HepG2 (cell line): ENCODE data around the gene G6PC3. TPM values are rescaled to one million over a fixed set of nuclear protein-coding genes. Genes with fewer than 3 reads are reported as not detected.

Source experiments
- DNMT3B ChIP-seq: conservative IDR thresholded peaks from 2 replicates; pipeline ENCODE4 v1.6.1; 2016; ENCODE audit warnings: missing biosample characterization, control low read depth
- EED ChIP-seq: sonication (generic); formaldehyde crosslinking; IDR thresholded peaks from 2 replicates; pipeline ENCODE4 v1.5.0; 2020; ENCODE audit warnings: mild to moderate bottlenecking, missing genetic modification reagents
- FOXK2 ChIP-seq: fragments of 450-650 bp; IDR thresholded peaks from 2 replicates; pipeline ENCODE4 v1.6.1; 2016
- FOXO4 ChIP-seq: sonication (generic); formaldehyde crosslinking; conservative IDR thresholded peaks from 2 replicates; pipeline ENCODE4 v1.8.1; 2023; ENCODE audit warnings: missing genetic modification reagents
- HOXA3 ChIP-seq: sonication (generic); formaldehyde crosslinking; IDR thresholded peaks from 2 replicates; pipeline ENCODE4 v1.5.0; 2020; ENCODE audit warnings: missing genetic modification reagents
- MXD4 ChIP-seq: IDR thresholded peaks from 2 replicates; pipeline ENCODE4 v1.6.1; 2016; ENCODE audit warnings: mild to moderate bottlenecking, missing biosample characterization, missing genetic modification reagents
- NKX3-1 ChIP-seq: sonication (generic); formaldehyde crosslinking; IDR thresholded peaks from 2 replicates; pipeline ENCODE4 v1.5.0; 2020; ENCODE audit warnings: missing genetic modification reagents
- NR3C1 ChIP-seq: sonication (generic); formaldehyde crosslinking; IDR thresholded peaks from 2 replicates; pipeline ENCODE4 v1.4.0; 2020; ENCODE audit warnings: missing genetic modification reagents
- RXRA ChIP-seq: sonication (generic); formaldehyde crosslinking; IDR thresholded peaks from 2 replicates; pipeline ENCODE4 v1.5.1; 2020; ENCODE audit warnings: missing genetic modification reagents
- SKIL ChIP-seq: sonication (generic); formaldehyde crosslinking; IDR thresholded peaks from 2 replicates; pipeline ENCODE4 v1.8.0; 2022; ENCODE audit warnings: missing genetic modification reagents, mild to moderate bottlenecking, moderate library complexity, borderline replicate concordance
- SOX6 ChIP-seq, 2 experiments: fragments of 450-650 bp in 1 of 2; sonication (generic) in 1 of 2; formaldehyde crosslinking in 1 of 2; IDR thresholded peaks; 2 replicates each; pipeline versions ENCODE4 v1.4.0 to v1.6.1; 2017 to 2020; ENCODE audit warnings: antibody characterized with exemption in 1 of 2, mild to moderate bottlenecking in 1 of 2, missing genetic modification reagents in 1 of 2
- ZEB1 ChIP-seq: IDR thresholded peaks from 2 replicates; pipeline ENCODE4 v1.6.1; 2012; ENCODE audit warnings: mild to moderate bottlenecking, low read depth, inconsistent platforms; ENCODE audit not compliant: insufficient replicate concordance
- ZMYM2 ChIP-seq: sonication (generic); formaldehyde crosslinking; IDR thresholded peaks from 2 replicates; pipeline ENCODE4 v1.8.0; 2022; ENCODE audit warnings: mild to moderate bottlenecking, missing genetic modification reagents
- ZNF142 ChIP-seq: sonication (generic); formaldehyde crosslinking; IDR thresholded peaks from 2 replicates; pipeline ENCODE4 v1.4.0; 2020; ENCODE audit warnings: missing genetic modification reagents
- ZNF205 ChIP-seq: IDR thresholded peaks from 2 replicates; pipeline ENCODE4 v1.6.1; 2018; ENCODE audit warnings: missing biosample characterization, missing genetic modification reagents
- ZNF446 ChIP-seq: sonication (generic); formaldehyde crosslinking; IDR thresholded peaks from 2 replicates; pipeline ENCODE4 v1.5.0; 2020; ENCODE audit warnings: mild to moderate bottlenecking, missing genetic modification reagents
- ZNF530 ChIP-seq: sonication (generic); formaldehyde crosslinking; IDR thresholded peaks from 2 replicates; pipeline ENCODE4 v1.5.0; 2020; ENCODE audit warnings: low read depth, mild to moderate bottlenecking, missing genetic modification reagents
- ZNF567 ChIP-seq: sonication (generic); formaldehyde crosslinking; IDR thresholded peaks from 2 replicates; pipeline ENCODE4 v1.8.1; 2023; ENCODE audit warnings: mild to moderate bottlenecking, missing genetic modification reagents, borderline replicate concordance
- ZNF678 ChIP-seq: sonication (generic); formaldehyde crosslinking; IDR thresholded peaks from 2 replicates; pipeline ENCODE4 v1.4.0; 2020; ENCODE audit warnings: mild to moderate bottlenecking, missing genetic modification reagents
- ZNF768 ChIP-seq: sonication (generic); formaldehyde crosslinking; IDR thresholded peaks from 2 replicates; pipeline ENCODE4 v1.4.0; 2020; ENCODE audit warnings: missing genetic modification reagents
- ZNF777 ChIP-seq: sonication (generic); formaldehyde crosslinking; IDR thresholded peaks from 2 replicates; pipeline ENCODE4 v1.4.0; 2020; ENCODE audit warnings: missing genetic modification reagents
- polyA plus RNA-seq, 8 experiments: library from polyadenylated mRNA; depleted of rRNA in 3 of 8; stranded (reverse) in 7 of 8; unstranded in 1 of 8; fragments of >200 nt; fragmentation: Illumina TruSeq in 4 of 8; extraction: Trizol in 4 of 8; gene quantifications; 2 replicates each; pipeline versions ENCODE4 v1.2.1 to v1.2.3, GENCODE V29; 2011 to 2016; ENCODE audit warnings: low read depth in 4 of 8, missing spikeins in 1 of 8, mixed read lengths in 1 of 8; ENCODE audit not compliant: insufficient read depth in 1 of 8
- total RNA-seq, 5 experiments: library from RNA; depleted of rRNA; stranded (reverse); fragments of >200 nt; fragmentation: Illumina TruSeq; extraction: Trizol; gene quantifications; 2 replicates each; pipeline ENCODE4 v1.2.3, GENCODE V29; 2016; ENCODE audit warnings: low read depth in 1 of 5

G6PC3 gene
- total and polyA plus RNA-seq, 2 of the 13 experiments (the other 11 are each of a cell fraction or from before 2014, with no cell fraction given), result 38.5 to 75.8 TPM

GRCh38 chr17:44108440-44109311, 38.1 kb downstream of the G6PC3 start (continued):
- TF ChIP-seq SOX6 (IDR thresholded peaks at IDR 0.05), result no peak
- TF ChIP-seq SOX6 (CRISPR knock-in tag; IDR thresholded peaks at IDR 0.05), result peak; percentile 92
- peak; percentile 43; the same call in 1 of the 2 replicates for TF ChIP-seq ZNF142 (CRISPR knock-in tag)
- TF ChIP-seq SKIL (CRISPR knock-in tag), result peak; percentile 76
- TF ChIP-seq ZNF678 (CRISPR knock-in tag), result 0 out of 2 replicates have a peak, but pooled peaks have one; percentile 55
- TF ChIP-seq NR3C1 (CRISPR knock-in tag), result no peak
- TF ChIP-seq ZMYM2 (CRISPR knock-in tag), result peak; percentile 35; the same call in 1 of the 2 replicates
- TF ChIP-seq FOXK2, result peak; percentile 96
- TF ChIP-seq ZEB1, result peak; percentile 58
- no peak for TF ChIP-seq ZNF446 (CRISPR knock-in tag)
- no peak for TF ChIP-seq ZNF777 (CRISPR knock-in tag)
- peak; percentile 80; the same call in 1 of the 2 replicates for TF ChIP-seq HOXA3 (CRISPR knock-in tag)
- TF ChIP-seq NKX3-1 (CRISPR knock-in tag), result no peak
- no peak for TF ChIP-seq ZNF567
- TF ChIP-seq ZNF768 (CRISPR knock-in tag), result peak; percentile 34
- peak; percentile 87; the same call in 1 of the 2 replicates for TF ChIP-seq MXD4 (CRISPR knock-in tag)
- peak; percentile 72; the same call in 1 of the 2 replicates for TF ChIP-seq RXRA (CRISPR knock-in tag)
- TF ChIP-seq ZNF530, result no peak
- TF ChIP-seq EED (CRISPR knock-in tag), result no peak
- peak; percentile 54; the same call in 1 of the 2 replicates for TF ChIP-seq ZNF205 (CRISPR knock-in tag)
- 0 out of 2 replicates have a peak, but pooled peaks have one; percentile 71 for TF ChIP-seq FOXO4 (CRISPR knock-in tag)
- no peak for TF ChIP-seq DNMT3B (CRISPR knock-in tag)
